GM12878 (cell line): ENCODE measurements around the gene TOM1L2. TPM values are rescaled to one million over a fixed set of nuclear protein-coding genes. Genes with fewer than 3 reads are reported as not detected.

Experiments used
- ATAC-seq: fragments of 200-7000 bp; cut with Tn5 transposase; 3 replicates; pipeline ENCODE4 v1.9.1; 2020; ENCODE audit warnings: mild to moderate bottlenecking, moderate library complexity
- BruUV-seq: library from RNA; stranded (reverse); fragments of 400-500 nt; replicated peaks from 2 replicates; lab custom pipeline; 2021; lab: Mats Ljungman, UMichigan
- CTCF ChIA-PET: fragments of 300-600 bp; sonication (Branson Sonifier 250); formaldehyde crosslinking; extraction: SDS; loops from one replicate; lab custom pipeline; 2021; ENCODE audit warnings: inconsistent platforms; lab: Yijun Ruan, JAX
- POLR2A ChIA-PET: fragments of 350-600 bp; formaldehyde crosslinking; extraction: SDS; loops from one replicate; lab custom pipeline; 2021; ENCODE audit warnings: inconsistent platforms; lab: Charles Lee
- RAD21 ChIA-PET: fragments of 300-600 bp; sonication (Branson Sonifier 250); formaldehyde crosslinking; loops from one replicate; lab custom pipeline; 2023; ENCODE audit warnings: antibody characterized with exemption; ENCODE audit not compliant: unreplicated experiment; lab: Charles Lee
- SMC1A ChIA-PET: fragments of 300-600 bp; sonication (Branson Sonifier 250); formaldehyde crosslinking; loops from one replicate; lab custom pipeline; 2023; ENCODE audit not compliant: unreplicated experiment, uncharacterized antibody; lab: Charles Lee
- DNase-seq: peaks from one replicate; pipeline ENCODE4 v3.0.0-alpha.2; 2011; ENCODE audit warnings: low read depth, low spot score
- FAIRE-seq: peaks from 3 replicates; lab custom pipeline; 2011; peaks lifted over from hg19 to GRCh38; lab: Jason Lieb, UNC
- H2AFZ ChIP-seq: 2 replicates; pipeline ENCODE4 v1.6.0; 2011; ENCODE audit warnings: low read depth, low read length, control low read depth; ENCODE audit not compliant: control insufficient read depth
- H3K27ac ChIP-seq: 2 replicates; pipeline ENCODE4 v1.5.1; 2011; ENCODE audit warnings: control low read depth; ENCODE audit not compliant: control insufficient read depth, insufficient read depth
- H3K27me3 ChIP-seq, 2 experiments: replicated peaks in 1 of 2; 2 replicates each; pipeline versions ENCODE4 v1.6.0 to v1.6.1; 2011; ENCODE audit warnings: low read length in 1 of 2; ENCODE audit not compliant: control insufficient read depth in 2 of 2, insufficient read depth in 2 of 2
- H3K36me3 ChIP-seq, 2 experiments: 2 replicates each; pipeline ENCODE4 v1.5.1; 2011; ENCODE audit warnings: low read length in 1 of 2; ENCODE audit not compliant: control insufficient read depth in 2 of 2, insufficient read depth in 2 of 2
- H3K4me1 ChIP-seq: 2 replicates; pipeline ENCODE4 v1.6.1; 2011; ENCODE audit warnings: mild to moderate bottlenecking, low read length, moderate library complexity, mixed read lengths; ENCODE audit not compliant: control insufficient read depth, insufficient read depth
- H3K4me2 ChIP-seq: 2 replicates; pipeline ENCODE4 v1.6.0; 2011; ENCODE audit warnings: control low read depth; ENCODE audit not compliant: control insufficient read depth, insufficient read depth
- H3K4me3 ChIP-seq: fragments of 200-600 bp; sonication (generic); 2 replicates; pipeline ENCODE4 v1.5.1; 2016
- H3K79me2 ChIP-seq: 2 replicates; pipeline ENCODE4 v1.6.0; 2011; ENCODE audit warnings: low read length; ENCODE audit not compliant: control insufficient read depth, insufficient read depth
- H3K9ac ChIP-seq: 2 replicates; pipeline ENCODE4 v1.8.0; 2011; ENCODE audit warnings: low read length, control low read depth, mixed read lengths; ENCODE audit not compliant: control insufficient read depth, insufficient read depth
- H3K9me3 ChIP-seq: replicated peaks from 3 replicates; pipeline ENCODE4 v1.5.1; 2011; ENCODE audit warnings: mild to moderate bottlenecking, low read length; ENCODE audit not compliant: control insufficient read depth, insufficient read depth
- H4K20me1 ChIP-seq: 2 replicates; pipeline ENCODE4 v1.6.0; 2011; ENCODE audit not compliant: control insufficient read depth, insufficient read depth
- EZH2 ChIP-seq: IDR thresholded peaks from 2 replicates; pipeline ENCODE4 v1.6.1; 2012; ENCODE audit warnings: low read depth, mild to moderate bottlenecking, control low read depth, inconsistent platforms, low read length, borderline replicate concordance; ENCODE audit not compliant: control insufficient read depth
- FOXK2 ChIP-seq: fragments of 450-650 bp; IDR thresholded peaks from 2 replicates; pipeline ENCODE4 v1.6.1; 2017; ENCODE audit warnings: mild to moderate bottlenecking, moderate library complexity
- FOXM1 ChIP-seq: IDR thresholded peaks from 2 replicates; pipeline ENCODE4 v1.6.1; 2012; ENCODE audit warnings: low read depth, mild to moderate bottlenecking, inconsistent platforms, low read length, moderate library complexity
- NFYA ChIP-seq: IDR thresholded peaks from 2 replicates; pipeline ENCODE4 v1.6.1; 2011; ENCODE audit warnings: low read depth, mild to moderate bottlenecking, low read length, improper control_type of control experiment, borderline replicate concordance
- RUNX3 ChIP-seq: IDR thresholded peaks from 2 replicates; pipeline ENCODE4 v1.6.1; 2012; ENCODE audit warnings: low read length, inconsistent platforms
- ZNF622 ChIP-seq: fragments of 450-650 bp; IDR thresholded peaks from 2 replicates; pipeline ENCODE4 v1.6.1; 2017; ENCODE audit warnings: mild to moderate bottlenecking, inconsistent platforms
- WGBS: methylation state at CpG from one replicate; pipeline ENCODE4 v1.1.6; 2016; ENCODE audit warnings: low lambda C conversion rate; ENCODE audit not compliant: insufficient replicate concordance, insufficient coverage; ENCODE audit errors: missing lambda C conversion rate; 5-methylcytosine and 5-hydroxymethylcytosine counted together
- in situ Hi-C: fragments of 300-500 bp; cut with MboI; formaldehyde crosslinking; loops from 9 replicates; pipeline ENCODE4 v1.14.3; 2018; ENCODE audit warnings: mixed read lengths
- intact Hi-C: fragments of 100-400 bp; cut with micrococcal nuclease; formaldehyde crosslinking; loops from one replicate; pipeline ENCODE4 v1.14.2; 2022; ENCODE audit not compliant: unreplicated experiment
- polyA plus RNA-seq, 11 experiments: library from polyadenylated mRNA; depleted of rRNA in 4 of 11; unstranded in 6 of 11; stranded (reverse) in 5 of 11; fragments of >200 nt; fragmentation: Nextera tagmentation in 4 of 11; fragmentation: Illumina TruSeq in 1 of 11; extraction: Ambion mirVana in 4 of 11; extraction: Trizol in 1 of 11; gene quantifications; 1 replicate in 1 of 11; 2 replicates in 10 of 11; pipeline versions ENCODE4 v1.2.1 to v1.2.3, GENCODE V29; 2011 to 2016; ENCODE audit warnings: inconsistent platforms in 2 of 11, missing spikeins in 2 of 11, low read depth in 1 of 11
- total RNA-seq, 4 experiments: library from RNA; depleted of rRNA in 3 of 4; stranded (reverse); fragments of >200 nt in 3 of 4; fragmentation: Illumina TruSeq in 1 of 4; extraction: Trizol in 1 of 4; gene quantifications; 2 replicates each; pipeline versions ENCODE4 v1.2.1 to v1.2.3, GENCODE V29; 2013 to 2021
- TF ChIP-seq, protein P1 (sequence below): fragments of 450-650 bp; IDR thresholded peaks from 2 replicates; pipeline ENCODE4 v1.6.1; 2014; ENCODE audit warnings: mild to moderate bottlenecking
- TF ChIP-seq, protein P2 (sequence below): fragments of 450-650 bp; IDR thresholded peaks from 2 replicates; pipeline ENCODE4 v1.6.1; 2016; ENCODE audit warnings: mild to moderate bottlenecking

The TOM1L2 gene
- total and polyA plus RNA-seq, 10 of the 15 experiments (the other 5 are each of a cell fraction or from before 2014, with no cell fraction given): 0.19 to 19.2 (median 8.1) TPM

DNA sequence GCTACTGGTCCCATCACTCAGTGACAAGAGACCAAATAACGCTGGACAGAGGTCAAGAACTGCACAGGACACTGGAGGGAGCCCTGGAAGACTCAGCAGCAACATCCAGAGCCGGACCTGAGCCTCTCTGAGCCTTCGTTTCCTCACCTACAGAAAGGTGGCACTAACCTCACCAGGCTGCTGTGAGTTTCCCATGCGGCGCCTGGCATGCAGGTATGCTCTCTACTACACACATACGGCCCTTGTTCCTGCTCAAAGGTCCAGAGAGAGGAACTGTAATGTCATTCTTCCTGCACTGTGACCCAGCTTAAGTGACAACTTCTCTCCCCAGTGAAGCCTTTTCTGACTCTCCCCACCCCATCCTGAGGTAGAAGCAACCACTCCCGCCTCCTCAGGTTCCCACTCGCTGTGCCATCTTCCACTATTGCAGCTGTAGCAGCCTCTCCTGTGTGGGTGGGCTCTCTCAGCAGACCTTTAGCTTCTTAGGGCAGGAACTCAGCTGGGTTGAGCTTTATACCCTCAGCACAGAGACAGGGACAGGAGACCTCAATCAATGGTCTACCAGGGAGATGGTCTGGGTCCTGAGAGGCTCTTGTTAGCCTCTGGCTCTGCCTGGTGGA lies 91.5 kb downstream of the TOM1L2 start:
- ATAC-seq: no peak
- no peak for FAIRE-seq
- WGBS: 68% methylated on average over 8 of the region's 8 CpGs
- in situ Hi-C loops: no loop called here
- no peak for TF ChIP-seq FOXK2
- TF ChIP-seq EZH2: no peak
- intact Hi-C loops: loop anchor here (5.0 kb wide), 1 partner anchor 52 kb away; no protein-coding TSS in a partner anchor
- no peaks in the 10 kb centered on the region for H3K79me2 ChIP-seq
- no peaks in the 10 kb centered on the region for H3K9me3 ChIP-seq
- ChIA-PET CTCF (interaction anchor here (1.7 to 1.9 kb wide), 2 partner anchors 38 to 153 kb away, joined by 4 to 7 read pairs; no protein-coding TSS in a partner anchor), RAD21 (no interaction called here), POLR2A (no interaction called here), SMC1A (no interaction called here)
- no peak overlapping the region for H3K27ac ChIP-seq
- H3K9ac ChIP-seq: no peak overlapping the region
- peaks cover 0 to 12% of the 10 kb centered on the region in 2 experiments; a peak in 2 of 4 replicates for H3K36me3 ChIP-seq
- BruUV-seq: no TSS peak
- H2AFZ ChIP-seq: no peak overlapping the region
- no peaks in the 10 kb centered on the region for H3K4me1 ChIP-seq
- H3K4me3 ChIP-seq: no peak overlapping the region
- no peak for DNase-seq
- no peak overlapping the region for H3K4me2 ChIP-seq
- H4K20me1 ChIP-seq: no peaks in the 10 kb centered on the region
- no peaks in the 10 kb centered on the region for H3K27me3 ChIP-seq

DNA sequence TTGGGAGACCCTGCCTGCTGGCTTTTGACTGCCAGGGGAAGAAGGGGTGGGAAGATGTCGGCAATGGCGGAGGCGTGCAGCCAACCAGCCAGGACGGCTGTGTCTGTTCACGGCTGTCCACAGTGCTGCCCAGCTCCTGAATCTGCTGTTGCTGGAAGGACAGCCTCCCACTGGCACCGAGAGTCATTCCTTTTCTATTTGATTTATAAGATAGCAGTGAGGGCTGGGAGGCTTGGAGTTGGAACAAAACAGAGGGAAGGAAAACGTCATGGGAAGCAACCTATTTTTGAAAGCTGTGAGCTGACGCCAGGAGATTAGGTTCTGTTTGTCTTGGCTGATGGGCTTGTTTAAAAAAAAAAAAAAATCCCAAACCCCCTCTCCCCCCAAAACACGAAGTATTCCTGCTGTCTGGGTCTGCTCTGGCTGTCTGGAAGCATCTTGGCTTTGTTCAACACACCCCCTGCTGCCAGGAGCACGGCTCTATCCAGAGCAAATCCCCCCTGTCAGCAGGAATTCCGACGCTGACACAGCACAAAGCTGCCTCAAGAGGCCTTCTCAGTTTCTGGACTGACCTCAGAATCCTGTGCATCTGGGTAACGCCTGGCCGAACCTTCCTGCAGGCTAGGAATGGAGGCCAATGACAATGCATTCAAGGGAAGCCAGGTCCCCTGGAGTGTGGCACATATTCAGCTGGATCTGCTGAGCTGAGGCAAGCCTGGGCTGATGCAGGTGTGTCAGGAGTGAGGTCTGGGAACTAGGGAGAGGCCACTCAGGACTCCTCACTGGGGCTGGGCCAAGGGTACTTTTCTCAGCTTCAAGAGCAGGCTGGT lies 94.5 kb downstream of the TOM1L2 start:
- H3K9me3 ChIP-seq: no peaks in the 10 kb centered on the region
- CTCF ChIA-PET: interaction anchor here (1.0 to 1.3 kb wide), 2 partner anchors 12 to 41 kb away, joined by 3 to 5 read pairs; no protein-coding TSS in a partner anchor
- 80% methylated on average over 14 of the region's 14 CpGs for WGBS
- FAIRE-seq: no peak
- H3K27me3 ChIP-seq: no peaks in the 10 kb centered on the region
- no peaks in the 10 kb centered on the region for H3K4me1 ChIP-seq
- in situ Hi-C loops: no loop called here
- no peak for TF ChIP-seq FOXM1
- TF ChIP-seq, protein P1, sequence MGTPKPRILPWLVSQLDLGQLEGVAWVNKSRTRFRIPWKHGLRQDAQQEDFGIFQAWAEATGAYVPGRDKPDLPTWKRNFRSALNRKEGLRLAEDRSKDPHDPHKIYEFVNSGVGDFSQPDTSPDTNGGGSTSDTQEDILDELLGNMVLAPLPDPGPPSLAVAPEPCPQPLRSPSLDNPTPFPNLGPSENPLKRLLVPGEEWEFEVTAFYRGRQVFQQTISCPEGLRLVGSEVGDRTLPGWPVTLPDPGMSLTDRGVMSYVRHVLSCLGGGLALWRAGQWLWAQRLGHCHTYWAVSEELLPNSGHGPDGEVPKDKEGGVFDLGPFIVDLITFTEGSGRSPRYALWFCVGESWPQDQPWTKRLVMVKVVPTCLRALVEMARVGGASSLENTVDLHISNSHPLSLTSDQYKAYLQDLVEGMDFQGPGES: no peak
- TF ChIP-seq ZNF622: no peak
- TF ChIP-seq NFYA: no peak
- TF ChIP-seq RUNX3: no peak
- TF ChIP-seq, protein P2, sequence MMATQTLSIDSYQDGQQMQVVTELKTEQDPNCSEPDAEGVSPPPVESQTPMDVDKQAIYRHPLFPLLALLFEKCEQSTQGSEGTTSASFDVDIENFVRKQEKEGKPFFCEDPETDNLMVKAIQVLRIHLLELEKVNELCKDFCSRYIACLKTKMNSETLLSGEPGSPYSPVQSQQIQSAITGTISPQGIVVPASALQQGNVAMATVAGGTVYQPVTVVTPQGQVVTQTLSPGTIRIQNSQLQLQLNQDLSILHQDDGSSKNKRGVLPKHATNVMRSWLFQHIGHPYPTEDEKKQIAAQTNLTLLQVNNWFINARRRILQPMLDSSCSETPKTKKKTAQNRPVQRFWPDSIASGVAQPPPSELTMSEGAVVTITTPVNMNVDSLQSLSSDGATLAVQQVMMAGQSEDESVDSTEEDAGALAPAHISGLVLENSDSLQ: no peak
- TF ChIP-seq, all 136 proteins: peak for 0
- no peak overlapping the region for H2AFZ ChIP-seq
- H3K79me2 ChIP-seq: no peaks in the 10 kb centered on the region
- H3K27ac ChIP-seq: no peak overlapping the region
- ChIA-PET RAD21 (interaction anchor here (1.5 kb wide), 1 partner anchor 9 kb away, joined by 3 read pairs; no protein-coding TSS in a partner anchor), SMC1A (interaction anchor here (0.6 to 1.4 kb wide), 3 partner anchors 13 to 48 kb away, joined by 3 read pairs; no protein-coding TSS in a partner anchor), POLR2A (no interaction called here)
- DNase-seq (no peak), ATAC-seq (no peak)
- no peak overlapping the region for H3K4me3 ChIP-seq
- H3K36me3 ChIP-seq: peaks cover 0 to 10% of the 10 kb centered on the region in 2 experiments; a peak in 2 of 4 replicates
- no peaks in the 10 kb centered on the region for H4K20me1 ChIP-seq
- H3K4me2 ChIP-seq: no peak overlapping the region
- H3K9ac ChIP-seq: no peak overlapping the region
- BruUV-seq: no TSS peak
- intact Hi-C loops: no loop called here
